Measurements from ENCODE around the gene DIMT1. TPM values are rescaled to one million over a fixed set of nuclear protein-coding genes. Genes with fewer than 3 reads are reported as not detected.

DIMT1 gene
- total RNA-seq, 2 donors from 2014 or later: 28.8 to 29.2 TPM

GRCh38 chr5:62413711-62414110 is 10.0 kb upstream of the DIMT1 start:
- H3K4me1 ChIP-seq (ENCODE audit: control insufficient read depth in 1 of 2, low read depth in 2 of 2): peaks cover 3 to 19% of the 10 kb centered on the region in 2 donors

GRCh38 chr5:62412549-62413329 is 9.0 kb upstream of the DIMT1 start, which contains the start of gene IPO11:
Gene IPO11 (plus strand): TSS chr5:62412763. CDS start chr5:62437280, 24,517 bp downstream.
- ATAC-seq (ENCODE audit: insufficient number of reproducible peaks, low FRiP score, low read depth): peak; percentile 100
- Histone ChIP-seq H3K4me1 (ENCODE audit: control insufficient read depth in 1 of 2, low read depth in 2 of 2) (peaks cover 3 to 19% of the 10 kb centered on the region in 2 donors), H3K4me3 (peak within 1 kb of the TSS; percentile 89), H3K27me3 (replicated peaks; ENCODE audit: insufficient read depth) (no peaks in the 10 kb centered on the region), H3K27ac (peak within 1 kb of the TSS; percentile 47 to 80), H3K36me3 (no peaks in the 10 kb centered on the region), H3K9me3 (no peaks in the 10 kb centered on the region)
- TF ChIP-seq CTCF (IDR thresholded peaks at IDR 0.05): no peak
- peak; percentile 89 for DNase-seq (ENCODE audit: low spot score)

More at GRCh38 chr5:62413711-62414110, 10.0 kb upstream of the DIMT1 start:
- Histone ChIP-seq H3K27ac (no peak overlapping the region), H3K36me3 (no peaks in the 10 kb centered on the region), H3K27me3 (replicated peaks; ENCODE audit: insufficient read depth) (no peaks in the 10 kb centered on the region), H3K4me3 (peak overlapping the region; percentile 89), H3K9me3 (no peaks in the 10 kb centered on the region)
- DNase-seq (ENCODE audit: low spot score): no peak
- no peak for ATAC-seq (ENCODE audit: insufficient number of reproducible peaks, low FRiP score, low read depth)
- no peak for TF ChIP-seq CTCF (IDR thresholded peaks at IDR 0.05)

DNA sequence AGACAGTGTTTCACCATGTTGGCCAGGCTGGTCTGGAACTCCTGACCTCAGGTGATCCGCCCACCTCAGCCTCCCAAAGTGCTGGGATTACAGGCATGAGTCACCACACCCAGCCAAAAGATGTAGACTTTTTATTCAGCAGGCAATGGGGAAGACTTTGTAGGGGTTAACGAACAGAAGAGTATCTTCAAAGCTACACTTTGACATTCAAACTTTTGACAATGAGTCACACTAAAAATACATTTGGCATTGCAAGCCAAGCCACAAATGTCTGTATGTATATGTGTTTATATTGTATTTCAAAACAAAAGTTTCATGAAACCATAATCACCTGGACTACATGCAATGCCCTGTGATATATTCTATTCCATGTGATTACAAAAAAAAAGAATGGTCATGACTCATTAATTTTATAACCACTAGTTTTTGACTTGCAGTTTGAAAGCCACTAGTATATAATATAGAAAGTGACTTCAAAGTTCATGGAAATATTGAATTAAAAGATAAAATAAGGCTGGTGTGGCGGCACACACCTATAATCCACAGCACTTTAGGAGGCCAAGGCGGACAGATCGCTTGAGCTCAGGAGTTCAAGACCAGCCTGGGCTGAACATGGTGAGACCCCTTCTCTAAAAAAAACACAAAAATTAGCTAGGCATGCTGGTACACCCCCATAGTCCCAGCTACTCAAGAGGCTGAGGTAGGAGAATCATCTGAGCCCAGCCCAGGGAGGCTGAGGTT is 8.3 kb downstream of the DIMT1 start:
- H3K9me3 ChIP-seq: no peaks in the 10 kb centered on the region
- no peak overlapping the region for H3K4me3 ChIP-seq
- no peaks in the 10 kb centered on the region for H3K27me3 ChIP-seq (replicated peaks; ENCODE audit: insufficient read depth)
- no peaks in the 10 kb centered on the region for H3K4me1 ChIP-seq (ENCODE audit: control insufficient read depth in 1 of 2, low read depth in 2 of 2)
- H3K36me3 ChIP-seq: peaks cover 23% of the 10 kb centered on the region
- ATAC-seq (ENCODE audit: insufficient number of reproducible peaks, low FRiP score, low read depth) (no peak), DNase-seq (ENCODE audit: low spot score) (no peak)
- H3K27ac ChIP-seq: no peak overlapping the region
- TF ChIP-seq CTCF (IDR thresholded peaks at IDR 0.05): no peak

DNA sequence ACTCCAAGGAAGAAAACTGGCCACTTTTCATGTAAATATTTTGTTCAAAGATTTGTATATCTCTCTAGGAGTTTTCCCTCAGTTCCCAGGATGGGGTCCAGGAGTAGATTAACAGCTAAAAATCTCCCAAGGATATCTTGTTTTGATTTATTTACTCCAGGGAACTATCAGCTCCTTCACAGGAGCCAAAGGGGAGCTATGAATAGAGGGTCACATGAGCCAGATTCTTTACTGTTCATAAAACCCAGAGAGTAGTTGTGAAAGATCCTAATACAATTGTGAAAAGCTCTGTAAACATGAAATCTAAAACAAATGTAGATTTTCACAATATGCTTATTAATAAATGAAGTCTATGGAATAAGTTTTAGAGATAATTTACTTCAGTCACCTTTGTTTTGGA is 16.9 kb downstream of the DIMT1 start:
- H3K36me3 ChIP-seq: peaks cover 40% of the 10 kb centered on the region
- H3K27ac ChIP-seq: no peak overlapping the region
- H3K4me1 ChIP-seq (ENCODE audit: control insufficient read depth in 1 of 2, low read depth in 2 of 2): no peaks in the 10 kb centered on the region
- H3K9me3 ChIP-seq: no peaks in the 10 kb centered on the region
- DNase-seq (ENCODE audit: low spot score) (no peak), ATAC-seq (ENCODE audit: insufficient number of reproducible peaks, low FRiP score, low read depth) (no peak)
- no peaks in the 10 kb centered on the region for H3K27me3 ChIP-seq (replicated peaks; ENCODE audit: insufficient read depth)
- no peak for TF ChIP-seq CTCF (IDR thresholded peaks at IDR 0.05)
- H3K4me3 ChIP-seq: no peak overlapping the region

GRCh38 chr5:62385816-62386400 is 17.8 kb downstream of the DIMT1 start:
- no peak for ATAC-seq (ENCODE audit: insufficient number of reproducible peaks, low FRiP score, low read depth)
- no peaks in the 10 kb centered on the region for H3K4me1 ChIP-seq (ENCODE audit: control insufficient read depth in 1 of 2, low read depth in 2 of 2)
- no peaks in the 10 kb centered on the region for H3K27me3 ChIP-seq (replicated peaks; ENCODE audit: insufficient read depth)
- H3K4me3 ChIP-seq: no peak overlapping the region
- TF ChIP-seq CTCF (IDR thresholded peaks at IDR 0.05): no peak
- peaks cover 43% of the 10 kb centered on the region for H3K36me3 ChIP-seq
- DNase-seq (ENCODE audit: low spot score): no peak
- no peak overlapping the region for H3K27ac ChIP-seq
- H3K9me3 ChIP-seq: no peaks in the 10 kb centered on the region
